Colonic mucosa (tissue), 4 donors: ENCODE measurements around the gene GABRG3. TPM values are rescaled to one million over a fixed set of nuclear protein-coding genes. Genes with fewer than 3 reads are reported as not detected.

Experiments used
- DNase-seq: peaks from one replicate; pipeline ENCODE4 v3.0.0-alpha.2; 2020
- H3K27ac ChIP-seq: fragments of 200-600 bp; one replicate; pipeline ENCODE4 v1.8.0; 2021
- H3K27me3 ChIP-seq: fragments of 200-600 bp; one replicate; pipeline ENCODE4 v1.8.0; 2021
- H3K36me3 ChIP-seq: fragments of 200-600 bp; one replicate; pipeline ENCODE4 v1.8.0; 2021
- H3K4me1 ChIP-seq: fragments of 200-600 bp; one replicate; pipeline ENCODE4 v1.8.0; 2021; ENCODE audit warnings: mild to moderate bottlenecking
- H3K4me3 ChIP-seq: fragments of 200-600 bp; one replicate; pipeline ENCODE4 v1.8.0; 2021
- H3K9ac ChIP-seq, 2 donors: one replicate each; pipeline ENCODE4 v1.7.0; 2013; ENCODE audit warnings: control low read depth in 2 of 2, low read depth in 2 of 2, low read length in 2 of 2
- H3K9me3 ChIP-seq: fragments of 200-600 bp; one replicate; pipeline ENCODE4 v1.8.0; 2021
- CTCF ChIP-seq: fragments of 200-600 bp; IDR thresholded peaks from one replicate; pipeline ENCODE4 v1.8.0; 2022; ENCODE audit warnings: antibody characterized with exemption, mild to moderate bottlenecking
- intact Hi-C: fragments of 100-400 bp; cut with DNase I; formaldehyde crosslinking; loops from one replicate; pipeline ENCODE4 v1.14.1; 2022
- total RNA-seq, 2 donors: library from RNA; stranded (reverse); fragmentation: NEBNext Ultra II Directional in 1 of 2; extraction: Animal tissue kit (Norgen Biotek cat#: 25700) in 1 of 2; gene quantifications; one replicate each; pipeline ENCODE4 v1.2.1, GENCODE V29; 2021
- donor health status: healthy.
- donor health status: DM: no; HTN: no; CAD: no.
- donor health status: DM: no; HTN: no; CAD: no.

GABRG3 gene
- total RNA-seq, 2 donors from 2014 or later, result not detected

- H3K9me3 ChIP-seq, result no peaks in the 10 kb centered on the region
- no peaks in the 10 kb centered on the region for H3K27me3 ChIP-seq
- H3K27ac ChIP-seq, result no peak overlapping the region
- TF ChIP-seq CTCF, result no peak
- H3K4me3 ChIP-seq, result no peak overlapping the region
- no peaks in the 10 kb centered on the region for H3K4me1 ChIP-seq
- DNase-seq, result no peak
- no peak overlapping the region for H3K9ac ChIP-seq
- no peaks in the 10 kb centered on the region for H3K36me3 ChIP-seq
- intact Hi-C loops, result no loop called here
Observed at GRCh38 chr15:27134481-27134880, 163.5 kb downstream of the GABRG3 start.

GRCh38 chr15:27135151-27135550 is 164.2 kb downstream of the GABRG3 start:
- H3K4me1 ChIP-seq, result no peaks in the 10 kb centered on the region
- no peak overlapping the region for H3K4me3 ChIP-seq
- no peaks in the 10 kb centered on the region for H3K9me3 ChIP-seq
- H3K9ac ChIP-seq, result no peak overlapping the region
- H3K36me3 ChIP-seq, result no peaks in the 10 kb centered on the region
- no peak for TF ChIP-seq CTCF
- no peaks in the 10 kb centered on the region for H3K27me3 ChIP-seq
- DNase-seq, result no peak
- intact Hi-C loops, result no loop called here
- H3K27ac ChIP-seq, result no peak overlapping the region

GRCh38 chr15:27137127-27137526 is 166.1 kb downstream of the GABRG3 start:
- H3K36me3 ChIP-seq, result no peaks in the 10 kb centered on the region
- no peak for DNase-seq
- H3K27me3 ChIP-seq, result no peaks in the 10 kb centered on the region
- H3K9me3 ChIP-seq, result no peaks in the 10 kb centered on the region
- no peak overlapping the region for H3K9ac ChIP-seq
- TF ChIP-seq CTCF, result no peak
- H3K27ac ChIP-seq, result no peak overlapping the region
- H3K4me3 ChIP-seq, result no peak overlapping the region
- H3K4me1 ChIP-seq, result no peaks in the 10 kb centered on the region
- intact Hi-C loops, result no loop called here

- no peak overlapping the region for H3K27ac ChIP-seq
- H3K9ac ChIP-seq, result no peak overlapping the region
- intact Hi-C loops, result no loop called here
- H3K9me3 ChIP-seq, result no peaks in the 10 kb centered on the region
- TF ChIP-seq CTCF, result no peak
- H3K4me3 ChIP-seq, result no peak overlapping the region
- no peak for DNase-seq
- H3K36me3 ChIP-seq, result no peaks in the 10 kb centered on the region
- no peaks in the 10 kb centered on the region for H3K27me3 ChIP-seq
- H3K4me1 ChIP-seq, result no peaks in the 10 kb centered on the region
Observed at GRCh38 chr15:27165590-27165989, 194.6 kb downstream of the GABRG3 start.

- TF ChIP-seq CTCF, result no peak
- intact Hi-C loops, result no loop called here
- H3K9me3 ChIP-seq, result no peaks in the 10 kb centered on the region
Observed at GRCh38 chr15:27166917-27167316, 195.9 kb downstream of the GABRG3 start.

GRCh38 chr15:27167738-27168137 is 196.8 kb downstream of the GABRG3 start:
- no peaks in the 10 kb centered on the region for H3K4me1 ChIP-seq
- H3K27ac ChIP-seq, result no peak overlapping the region
- no peak for TF ChIP-seq CTCF
- no peaks in the 10 kb centered on the region for H3K9me3 ChIP-seq
- no peak overlapping the region for H3K4me3 ChIP-seq
- DNase-seq, result no peak
- H3K36me3 ChIP-seq, result no peaks in the 10 kb centered on the region
- intact Hi-C loops, result no loop called here
- no peaks in the 10 kb centered on the region for H3K27me3 ChIP-seq
- no peak overlapping the region for H3K9ac ChIP-seq

More at GRCh38 chr15:27166917-27167316, 195.9 kb downstream of the GABRG3 start:
- no peak overlapping the region for H3K27ac ChIP-seq
- H3K36me3 ChIP-seq, result no peaks in the 10 kb centered on the region
- DNase-seq, result no peak
- H3K4me1 ChIP-seq, result no peaks in the 10 kb centered on the region
- H3K27me3 ChIP-seq, result no peaks in the 10 kb centered on the region
- H3K4me3 ChIP-seq, result no peak overlapping the region
- no peak overlapping the region for H3K9ac ChIP-seq
